ENCODE results near the gene TAS2R14.

The TAS2R14 gene

DNA sequence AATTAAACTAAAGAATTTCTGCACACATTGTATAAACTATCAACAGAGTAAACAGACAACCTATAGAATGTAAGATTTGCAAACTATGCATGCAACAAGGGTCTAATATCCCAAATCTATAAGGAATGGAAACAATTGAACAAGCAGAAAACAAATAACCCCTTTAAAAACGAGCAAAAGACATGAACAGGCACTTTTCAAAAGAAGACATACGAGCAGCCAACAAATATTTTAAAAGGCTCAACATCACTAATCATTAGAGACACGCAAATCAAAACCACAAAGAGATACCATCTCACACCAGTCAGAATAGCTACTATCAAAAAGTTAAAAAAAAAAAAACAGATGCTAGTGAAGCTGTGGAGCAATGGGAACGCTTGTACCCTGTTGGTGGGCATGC, 34.4 kb downstream of the TAS2R14 start:
- DNase-seq: no peak

DNA sequence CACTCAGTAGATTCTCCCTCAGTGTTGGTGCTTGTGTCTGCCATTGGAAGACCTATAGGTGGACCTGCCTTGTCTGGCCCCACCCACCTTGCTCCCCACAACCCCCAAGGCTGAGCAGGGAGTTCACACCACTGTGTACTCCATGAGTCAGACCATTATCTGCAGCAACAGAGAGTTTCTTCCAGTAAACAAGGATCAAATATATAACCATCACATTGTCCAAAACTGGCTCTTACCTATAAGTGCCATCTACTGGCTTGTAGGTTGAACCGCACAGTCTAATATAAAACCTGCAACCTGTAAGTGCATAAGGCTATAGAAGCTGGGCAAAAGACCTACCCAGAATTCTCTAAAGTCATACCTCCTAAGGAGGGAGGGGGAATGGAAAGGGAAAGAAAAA, 37.6 kb downstream of the TAS2R14 start:
- no peak for DNase-seq

DNA sequence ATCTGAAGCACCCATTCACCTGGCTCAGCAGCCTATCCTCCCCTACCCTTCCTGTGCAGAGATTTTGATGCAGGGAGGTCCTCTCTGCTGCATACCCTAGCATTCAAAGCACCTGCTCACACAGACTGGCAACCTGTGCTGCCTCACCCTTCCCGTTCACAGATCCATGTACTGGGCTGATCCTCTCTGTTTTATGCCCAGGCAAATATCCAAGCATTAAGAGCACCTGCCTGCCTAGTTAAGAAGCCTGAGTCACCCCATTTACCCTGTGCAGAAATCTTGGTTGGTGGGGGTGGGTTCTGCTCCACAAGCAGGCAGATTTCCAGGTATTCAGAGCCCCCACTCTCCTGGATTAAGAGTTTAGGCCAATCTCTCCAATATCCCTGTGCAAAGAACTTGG, 38.1 kb downstream of the TAS2R14 start:
- DNase-seq: no peak

GRCh38 chr12:10900530-10900929, 38.5 kb downstream of the TAS2R14 start:
- no peak for DNase-seq

GRCh38 chr12:10896854-10897253, 42.2 kb downstream of the TAS2R14 start:
- no peak for DNase-seq

DNA sequence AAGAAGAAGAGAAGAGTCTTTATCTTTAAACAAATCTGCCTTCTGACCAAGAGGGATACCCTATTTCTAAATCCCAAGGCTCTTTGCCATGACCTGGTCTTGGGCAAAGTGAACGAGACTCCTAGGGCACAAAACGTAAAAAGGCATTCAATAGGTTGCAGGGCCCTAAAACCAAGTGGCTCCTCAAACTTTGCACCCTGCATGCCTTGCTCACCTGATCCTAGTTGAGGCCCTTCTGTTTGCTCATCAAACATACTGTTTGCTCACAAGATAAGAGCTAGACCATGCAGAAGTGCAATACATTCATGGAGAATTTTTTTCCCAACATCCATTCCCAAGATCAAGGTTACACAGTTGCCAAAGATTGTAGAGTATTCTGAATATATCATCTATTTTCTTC, 47.1 kb downstream of the TAS2R14 start:
- DNase-seq: no peak

DNA sequence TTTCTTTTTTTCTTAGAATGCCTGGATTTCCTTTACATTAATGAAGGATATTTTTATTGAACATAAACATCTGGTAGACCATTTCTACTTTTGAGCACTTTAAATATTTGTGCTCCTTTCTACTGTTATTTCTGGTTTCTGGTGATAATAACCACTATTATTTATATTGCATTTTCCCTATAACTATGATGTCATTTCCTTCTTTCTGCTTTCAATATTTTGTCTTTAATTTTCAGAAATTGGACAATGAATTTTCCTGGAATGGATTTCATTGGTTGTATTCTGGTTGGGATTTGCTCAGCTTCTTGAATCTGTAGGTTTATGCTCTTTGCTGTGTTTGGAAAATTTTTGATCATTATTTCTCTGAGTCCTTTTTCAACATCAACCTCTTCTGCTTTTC, 49.8 kb downstream of the TAS2R14 start:
- no peak for DNase-seq
